Gastrocnemius medialis (tissue), 4 donors: ENCODE data around the gene CDK14.

ENCODE experiments used
- CTCF ChIP-seq, 5 experiments: fragments of 450-650 bp in 3 of 5; fragments of 200-600 bp in 2 of 5; sonication (generic) in 2 of 5; IDR thresholded peaks in 4 of 5; conservative IDR thresholded peaks in 1 of 5; 1 replicate in 4 of 5; 2 replicates in 1 of 5; pipeline ENCODE4 v1.5.1; 2016 to 2019; ENCODE audit warnings: antibody characterized with exemption in 5 of 5, mild to moderate bottlenecking in 3 of 5, moderate library complexity in 3 of 5
- POLR2A ChIP-seq, 2 donors: fragments of 450-650 bp; IDR thresholded peaks; one replicate each; pipeline ENCODE4 v1.6.1; 2017; ENCODE audit warnings: antibody characterized with exemption in 2 of 2, mild to moderate bottlenecking in 2 of 2, moderate library complexity in 2 of 2

- TF ChIP-seq CTCF (IDR thresholded peaks at IDR 0.05 in 4 of 5, conservative IDR thresholded peaks at IDR 0.05 in 1 of 5) (no peak), POLR2A (IDR thresholded peaks at IDR 0.05) (no peak)
Observed at GRCh38 chr7:90574146-90574819, 21.8 kb upstream of the CDK14 start.
